Neuronal stem cell (in vitro differentiated cells): ENCODE data around the gene CFAP61.

ENCODE experiments used
- DNase-seq: peaks from one replicate; pipeline ENCODE4 v3.0.0-alpha.2; 2013; ENCODE audit warnings: low spot score
- H2AFZ ChIP-seq: one replicate; pipeline ENCODE4 v1.6.1; 2013; ENCODE audit warnings: mild to moderate bottlenecking, low read length, inconsistent platforms
- H2AK5ac ChIP-seq: 2 replicates; pipeline ENCODE4 v1.6.1; 2013; ENCODE audit warnings: low read depth, mild to moderate bottlenecking, inconsistent platforms, low read length, moderate library complexity, mixed read lengths
- H2BK120ac ChIP-seq: 2 replicates; pipeline ENCODE4 v1.6.1; 2013; ENCODE audit warnings: low read depth, mild to moderate bottlenecking, inconsistent platforms, low read length, moderate library complexity, mixed read lengths
- H2BK12ac ChIP-seq: one replicate; pipeline ENCODE4 v1.6.1; 2013; ENCODE audit warnings: low read length, inconsistent platforms
- H2BK15ac ChIP-seq: 2 replicates; pipeline ENCODE4 v1.6.1; 2013; ENCODE audit warnings: mild to moderate bottlenecking, low read length, inconsistent platforms, mixed read lengths
- H2BK5ac ChIP-seq: one replicate; pipeline ENCODE4 v1.6.1; 2013; ENCODE audit warnings: inconsistent platforms, mild to moderate bottlenecking, low read length, moderate library complexity
- H3K14ac ChIP-seq: one replicate; pipeline ENCODE4 v1.6.1; 2013; ENCODE audit warnings: low read length, inconsistent platforms
- H3K18ac ChIP-seq: 2 replicates; pipeline ENCODE4 v1.6.1; 2013; ENCODE audit warnings: low read length, inconsistent platforms
- H3K23ac ChIP-seq: 2 replicates; pipeline ENCODE4 v1.6.1; 2013; ENCODE audit warnings: low read depth, mild to moderate bottlenecking, mixed read lengths, low read length, inconsistent platforms; ENCODE audit not compliant: poor library complexity
- H3K27ac ChIP-seq: replicated peaks from 3 replicates; pipeline ENCODE4 v1.5.1; 2013; ENCODE audit warnings: low read length, inconsistent platforms
- H3K27me3 ChIP-seq, 3 experiments: 2 replicates each; pipeline ENCODE4 v1.6.1; 2013; ENCODE audit warnings: low read length in 3 of 3, mild to moderate bottlenecking in 2 of 3, inconsistent platforms in 1 of 3, low read depth in 1 of 3, mixed read lengths in 1 of 3, moderate library complexity in 1 of 3; ENCODE audit not compliant: control insufficient read depth in 3 of 3, insufficient read depth in 3 of 3
- H3K36me3 ChIP-seq, 2 donors: replicated peaks in 1 of 2; 2 replicates each; pipeline ENCODE4 v1.6.1; 2013; ENCODE audit warnings: low read length in 2 of 2; ENCODE audit not compliant: control insufficient read depth in 2 of 2, insufficient read depth in 2 of 2
- H3K4ac ChIP-seq: 2 replicates; pipeline ENCODE4 v1.6.1; 2013; ENCODE audit warnings: inconsistent platforms, mild to moderate bottlenecking, low read length, moderate library complexity
- H3K4me1 ChIP-seq, 2 donors: 1 replicate in 1 of 2; 2 replicates in 1 of 2; pipeline ENCODE4 v1.6.1; 2013; ENCODE audit warnings: low read length in 2 of 2, low read depth in 1 of 2; ENCODE audit not compliant: control insufficient read depth in 2 of 2, insufficient read depth in 1 of 2
- H3K4me2 ChIP-seq: one replicate; pipeline ENCODE4 v1.6.1; 2013; ENCODE audit warnings: mild to moderate bottlenecking, low read length, inconsistent platforms; ENCODE audit not compliant: insufficient read depth, poor library complexity, severe bottlenecking
- H3K4me3 ChIP-seq, 2 donors: 2 replicates each; pipeline ENCODE4 v1.5.1; 2013; ENCODE audit warnings: low read length in 2 of 2, mild to moderate bottlenecking in 2 of 2, inconsistent platforms in 1 of 2, moderate library complexity in 1 of 2
- H3K79me1 ChIP-seq: one replicate; pipeline ENCODE4 v1.6.1; 2013; ENCODE audit warnings: low read depth, mild to moderate bottlenecking, inconsistent platforms, low read length, moderate library complexity
- H3K9ac ChIP-seq: one replicate; pipeline ENCODE4 v1.6.1; 2013; ENCODE audit warnings: mild to moderate bottlenecking, low read depth, low read length, inconsistent platforms; ENCODE audit not compliant: poor library complexity
- H3K9me3 ChIP-seq, 2 donors: replicated peaks in 1 of 2; 2 replicates each; pipeline versions ENCODE3 to v1.6.1; 2013; ENCODE audit warnings: low read length in 2 of 2, mild to moderate bottlenecking in 2 of 2, inconsistent platforms in 1 of 2, low read depth in 1 of 2, mixed read lengths in 1 of 2, moderate library complexity in 1 of 2; ENCODE audit not compliant: control insufficient read depth in 2 of 2, insufficient read depth in 1 of 2
- H4K8ac ChIP-seq: one replicate; pipeline ENCODE4 v1.6.1; 2013; ENCODE audit warnings: low read depth, mild to moderate bottlenecking, inconsistent platforms, low read length, moderate library complexity
- H4K91ac ChIP-seq: one replicate; pipeline ENCODE4 v1.6.1; 2013; ENCODE audit warnings: low read length, low read depth, mild to moderate bottlenecking, inconsistent platforms; ENCODE audit not compliant: poor library complexity
- WGBS, 2 donors: extraction: QIAGEN DNeasy Blood & Tissue Kit; methylation state at CpG; one replicate each; pipeline ENCODE4 v1.1.7; 2013; ENCODE audit warnings: missing lambda C conversion rate in 2 of 2, mixed read lengths in 1 of 2; ENCODE audit not compliant: insufficient read length in 2 of 2, insufficient replicate concordance in 1 of 2; ENCODE audit errors: extremely low coverage in 2 of 2; 5-methylcytosine and 5-hydroxymethylcytosine counted together

CFAP61 gene

GRCh38 chr20:20271271-20271670, 218.9 kb downstream of the CFAP61 start:
- no peak overlapping the region for H3K4ac ChIP-seq
- no peak overlapping the region for H3K23ac ChIP-seq
- no peak overlapping the region for H3K27ac ChIP-seq
- H3K9me3 ChIP-seq = no peaks in the 10 kb centered on the region
- no peak overlapping the region for H4K91ac ChIP-seq
- no peak overlapping the region for H3K14ac ChIP-seq
- H4K8ac ChIP-seq = no peak overlapping the region
- no peak overlapping the region for H2BK15ac ChIP-seq
- DNase-seq = no peak
- peaks cover 2 to 3% of the 10 kb centered on the region in 2 donors for H3K4me1 ChIP-seq
- no peak overlapping the region for H2AFZ ChIP-seq
- H3K18ac ChIP-seq = no peak overlapping the region
- no peaks in the 10 kb centered on the region for H3K36me3 ChIP-seq
- no peaks in the 10 kb centered on the region for H3K79me1 ChIP-seq
- H3K4me2 ChIP-seq = no peak overlapping the region
- no peaks in the 10 kb centered on the region for H3K27me3 ChIP-seq
- no peak overlapping the region for H3K4me3 ChIP-seq
- no peak overlapping the region for H2BK12ac ChIP-seq
- no peak overlapping the region for H2BK5ac ChIP-seq
- no peak overlapping the region for H2BK120ac ChIP-seq
- WGBS, 2 donors = no CpG with 5 or more reads among the region's 10 CpGs
- H3K9ac ChIP-seq = no peak overlapping the region
- H2AK5ac ChIP-seq = no peak overlapping the region

- H3K27me3 ChIP-seq = no peaks in the 10 kb centered on the region
- H2AK5ac ChIP-seq = no peak overlapping the region
- peaks cover 1 to 9% of the 10 kb centered on the region in 2 donors for H3K4me1 ChIP-seq
- H2AFZ ChIP-seq = no peak overlapping the region
- H3K18ac ChIP-seq = no peak overlapping the region
- H3K9ac ChIP-seq = no peak overlapping the region
- H3K4me2 ChIP-seq = no peak overlapping the region
- no CpG with 5 or more reads among the region's 4 CpGs for WGBS, 2 donors
- no peak overlapping the region for H3K27ac ChIP-seq
- no peak overlapping the region for H3K4ac ChIP-seq
- no peaks in the 10 kb centered on the region for H3K36me3 ChIP-seq
- H3K9me3 ChIP-seq = no peaks in the 10 kb centered on the region
- no peaks in the 10 kb centered on the region for H3K79me1 ChIP-seq
- H3K14ac ChIP-seq = no peak overlapping the region
- H4K91ac ChIP-seq = no peak overlapping the region
- no peak overlapping the region for H3K23ac ChIP-seq
- no peak overlapping the region for H2BK12ac ChIP-seq
- H4K8ac ChIP-seq = no peak overlapping the region
- no peak for DNase-seq
- H2BK15ac ChIP-seq = no peak overlapping the region
- H3K4me3 ChIP-seq = no peak overlapping the region
- H2BK5ac ChIP-seq = no peak overlapping the region
- no peak overlapping the region for H2BK120ac ChIP-seq
Measured at GRCh38 chr20:20272686-20273085, 220.4 kb downstream of the CFAP61 start.

GRCh38 chr20:20273286-20273685, 221.0 kb downstream of the CFAP61 start:
- no CpG with 5 or more reads among the region's 1 CpG for WGBS, 2 donors
- Histone ChIP-seq H3K18ac (peak overlapping the region; percentile 52), H2AFZ (no peak overlapping the region), H3K9me3 (no peaks in the 10 kb centered on the region), H2AK5ac (no peak overlapping the region), H2BK5ac (no peak overlapping the region), H3K14ac (no peak overlapping the region), H3K4me1 (peaks cover 1 to 9% of the 10 kb centered on the region in 2 donors), H3K23ac (no peak overlapping the region), H4K91ac (no peak overlapping the region), H4K8ac (no peak overlapping the region), H2BK12ac (no peak overlapping the region), H3K9ac (no peak overlapping the region), H2BK120ac (no peak overlapping the region), H3K27ac (no peak overlapping the region), H2BK15ac (peak overlapping the region; percentile 77), H3K79me1 (no peaks in the 10 kb centered on the region), H3K4me3 (no peak overlapping the region), H3K4ac (no peak overlapping the region), H3K4me2 (no peak overlapping the region), H3K36me3 (no peaks in the 10 kb centered on the region), H3K27me3 (no peaks in the 10 kb centered on the region)
- no peak for DNase-seq

- Histone ChIP-seq H2BK120ac (no peak overlapping the region), H3K14ac (no peak overlapping the region), H3K23ac (no peak overlapping the region), H4K91ac (no peak overlapping the region), H2BK15ac (no peak overlapping the region), H3K4ac (no peak overlapping the region), H2AFZ (no peak overlapping the region), H3K18ac (no peak overlapping the region), H3K4me3 (no peak overlapping the region), H3K9me3 (no peaks in the 10 kb centered on the region), H3K27ac (no peak overlapping the region), H3K27me3 (no peaks in the 10 kb centered on the region), H3K4me2 (no peak overlapping the region), H2BK5ac (no peak overlapping the region), H2BK12ac (no peak overlapping the region), H2AK5ac (no peak overlapping the region), H3K36me3 (no peaks in the 10 kb centered on the region), H4K8ac (no peak overlapping the region), H3K9ac (no peak overlapping the region), H3K4me1 (peaks cover 1 to 9% of the 10 kb centered on the region in 2 donors), H3K79me1 (no peaks in the 10 kb centered on the region)
- WGBS, 2 donors = no CpG with 5 or more reads among the region's 3 CpGs
- DNase-seq = no peak
Measured at GRCh38 chr20:20274821-20275220, 222.5 kb downstream of the CFAP61 start.
